ENCODE results near the gene ATP8B3. TPM values are rescaled to one million over a fixed set of nuclear protein-coding genes. Genes with fewer than 3 reads are reported as not detected.

Gene ATP8B3
- total and polyA plus RNA-seq, 11 donors = 0.19 to 3.5 (median 0.72) TPM

GRCh38 chr19:1848399-1849131 lies 36.5 kb upstream of the ATP8B3 start, which contains the start of gene REXO1:
Gene REXO1, minus strand, starts transcription at chr19:1848483. Its CDS starts 125 bp downstream, at chr19:1848358.
- DNase-seq (peak; percentile 92 to 97 (median 95)), ATAC-seq (peak; percentile 80 to 86 (median 84))
- intact Hi-C loops (cut with DNase I) = no loop called here
- TF ChIP-seq POLR2A (IDR thresholded peaks at IDR 0.05) (peak in 1 of 2 donors; percentile 59), CTCF (IDR thresholded peaks at IDR 0.05) (peak; percentile 92 to 97 (median 94))
- H3K27me3 ChIP-seq = peaks cover 0 to 7% (median 0%) of the 10 kb centered on the region in 9 donors
- H3K4me3 ChIP-seq = peak within 1 kb of the TSS; percentile 70 to 100 (median 97)
- peaks cover 19 to 62% (median 43%) of the 10 kb centered on the region in 12 donors for H3K4me1 ChIP-seq
- WGBS, 4 donors = 2 to 4% (median 2%) methylated on average over 33 to 60 of the region's 60 CpGs
- no peaks in the 10 kb centered on the region for H3K9me3 ChIP-seq
- peaks cover 0 to 11% (median 0%) of the 10 kb centered on the region in 9 donors for H3K36me3 ChIP-seq
- peak within 1 kb of the TSS; percentile 97 to 100 (median 99) for H3K27ac ChIP-seq

GRCh38 chr19:1847684-1848398 lies 35.8 kb upstream of the ATP8B3 start:
- intact Hi-C loops (cut with DNase I) = no loop called here
- DNase-seq = peak in 4 of 5 donors; percentile 42 to 68 (median 58)
- peaks cover 14 to 62% (median 47%) of the 10 kb centered on the region in 12 donors for H3K4me1 ChIP-seq
- H3K9me3 ChIP-seq = no peaks in the 10 kb centered on the region
- 0% methylated on average over 10 to 72 of the region's 72 CpGs for WGBS, 4 donors
- peak overlapping the region; percentile 70 to 100 (median 97) for H3K4me3 ChIP-seq
- ATAC-seq = peak in 3 of 4 donors; percentile 6 to 20 (median 8)
- H3K27me3 ChIP-seq = peaks cover 0 to 7% (median 0%) of the 10 kb centered on the region in 9 donors
- peaks cover 0 to 11% (median 0%) of the 10 kb centered on the region in 9 donors for H3K36me3 ChIP-seq
- no peak for TF ChIP-seq POLR2A (IDR thresholded peaks at IDR 0.05)
- no peak for TF ChIP-seq CTCF (IDR thresholded peaks at IDR 0.05)
- peak overlapping the region; percentile 97 to 100 (median 99) for H3K27ac ChIP-seq

GRCh38 chr19:1847348-1847683 lies 35.2 kb upstream of the ATP8B3 start:
- peaks cover 14 to 62% (median 50%) of the 10 kb centered on the region in 12 donors for H3K4me1 ChIP-seq
- WGBS, 4 donors = 6 to 11% (median 8%) methylated on average over 12 of the region's 12 CpGs

More at GRCh38 chr19:1847348-1847683, 35.2 kb upstream of the ATP8B3 start:
- ATAC-seq = no peak
- no peaks in the 10 kb centered on the region for H3K9me3 ChIP-seq
- peak overlapping the region; percentile 70 to 100 (median 97) for H3K4me3 ChIP-seq
- peak overlapping the region in 10 of 12 donors; percentile 64 to 100 (median 99) for H3K27ac ChIP-seq
- H3K27me3 ChIP-seq = peaks cover 0 to 7% (median 0%) of the 10 kb centered on the region in 9 donors
- DNase-seq = no peak
- no peak for TF ChIP-seq CTCF (IDR thresholded peaks at IDR 0.05)
- no peak for TF ChIP-seq POLR2A (IDR thresholded peaks at IDR 0.05)
- H3K36me3 ChIP-seq = peaks cover 0 to 11% (median 0%) of the 10 kb centered on the region in 9 donors
- intact Hi-C loops (cut with DNase I) = no loop called here

Data from heart left ventricle (tissue), 16 donors.